ENCODE measurements around the gene CHCHD3. TPM values are rescaled to one million over a fixed set of nuclear protein-coding genes. Genes with fewer than 3 reads are reported as not detected.

Gene CHCHD3
- total RNA-seq, 1 donor from 2014 or later = 142 TPM

DNA sequence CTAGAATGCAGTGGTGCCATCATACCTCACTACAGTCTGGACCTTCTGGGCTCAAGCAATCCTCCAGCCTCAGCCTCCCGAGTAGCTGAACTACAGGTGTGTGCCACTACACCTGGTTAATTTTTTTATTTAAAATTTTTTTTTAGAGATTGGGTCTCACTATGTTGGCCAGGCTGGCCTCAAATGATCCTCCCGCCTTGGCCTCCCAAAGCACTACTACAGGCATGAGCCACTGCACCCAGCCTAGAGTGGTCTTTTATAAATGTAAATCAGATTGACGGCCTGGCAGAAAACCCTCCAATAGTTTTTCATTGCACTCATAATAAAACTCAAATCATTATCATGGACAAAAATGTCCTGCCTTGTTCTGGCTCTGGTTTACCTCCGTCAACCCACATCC is 303.9 kb downstream of the CHCHD3 start:
- DNase-seq (ENCODE audit: low spot score) = no peak
- Histone ChIP-seq H3K27me3 (no peaks in the 10 kb centered on the region), H3K9me3 (ENCODE audit: low read depth) (no peaks in the 10 kb centered on the region), H2AFZ (replicated peaks) (no peak overlapping the region), H3K4me2 (no peak overlapping the region), H3K4me3 (no peak overlapping the region), H3K9ac (no peak overlapping the region), H3F3A (ENCODE audit: low read depth) (no peaks in the 10 kb centered on the region), H3K4me1 (peaks cover 20% of the 10 kb centered on the region), H4K20me1 (ENCODE audit: low read depth) (no peaks in the 10 kb centered on the region), H3K36me3 (no peaks in the 10 kb centered on the region), H3K79me2 (ENCODE audit: low read depth) (no peaks in the 10 kb centered on the region), H3K27ac (no peak overlapping the region)
- Mint-ChIP-seq H3K9me3 (peaks cover 2% of the 10 kb centered on the region), H3K36me3 (no peaks in the 10 kb centered on the region), H3K27me3 (ENCODE audit: insufficient read depth, low read depth) (no peaks in the 10 kb centered on the region), H3K4me3 (no peak overlapping the region), H3K4me1 (peaks cover 10% of the 10 kb centered on the region), H3K27ac (no peak overlapping the region)
- no peak for TF ChIP-seq EZH2 (IDR thresholded peaks at IDR 0.05)
- TF ChIP-seq, protein P1, sequence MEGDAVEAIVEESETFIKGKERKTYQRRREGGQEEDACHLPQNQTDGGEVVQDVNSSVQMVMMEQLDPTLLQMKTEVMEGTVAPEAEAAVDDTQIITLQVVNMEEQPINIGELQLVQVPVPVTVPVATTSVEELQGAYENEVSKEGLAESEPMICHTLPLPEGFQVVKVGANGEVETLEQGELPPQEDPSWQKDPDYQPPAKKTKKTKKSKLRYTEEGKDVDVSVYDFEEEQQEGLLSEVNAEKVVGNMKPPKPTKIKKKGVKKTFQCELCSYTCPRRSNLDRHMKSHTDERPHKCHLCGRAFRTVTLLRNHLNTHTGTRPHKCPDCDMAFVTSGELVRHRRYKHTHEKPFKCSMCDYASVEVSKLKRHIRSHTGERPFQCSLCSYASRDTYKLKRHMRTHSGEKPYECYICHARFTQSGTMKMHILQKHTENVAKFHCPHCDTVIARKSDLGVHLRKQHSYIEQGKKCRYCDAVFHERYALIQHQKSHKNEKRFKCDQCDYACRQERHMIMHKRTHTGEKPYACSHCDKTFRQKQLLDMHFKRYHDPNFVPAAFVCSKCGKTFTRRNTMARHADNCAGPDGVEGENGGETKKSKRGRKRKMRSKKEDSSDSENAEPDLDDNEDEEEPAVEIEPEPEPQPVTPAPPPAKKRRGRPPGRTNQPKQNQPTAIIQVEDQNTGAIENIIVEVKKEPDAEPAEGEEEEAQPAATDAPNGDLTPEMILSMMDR (IDR thresholded peaks at IDR 0.05) = no peak
- TF ChIP-seq EZH2phosphoT487 (IDR thresholded peaks at IDR 0.05) = no peak

GRCh38 chr7:132777414-132777813 is 304.5 kb downstream of the CHCHD3 start:
- Mint-ChIP-seq H3K4me1 (peaks cover 10% of the 10 kb centered on the region), H3K4me3 (no peak overlapping the region), H3K36me3 (no peaks in the 10 kb centered on the region), H3K9me3 (peaks cover 2% of the 10 kb centered on the region), H3K27ac (no peak overlapping the region), H3K27me3 (ENCODE audit: insufficient read depth, low read depth) (no peaks in the 10 kb centered on the region)
- TF ChIP-seq, protein P1 (IDR thresholded peaks at IDR 0.05) = no peak
- TF ChIP-seq EZH2phosphoT487 (IDR thresholded peaks at IDR 0.05) (no peak), EZH2 (IDR thresholded peaks at IDR 0.05) (no peak)
- Histone ChIP-seq H4K20me1 (ENCODE audit: low read depth) (no peaks in the 10 kb centered on the region), H3K4me3 (no peak overlapping the region), H3F3A (ENCODE audit: low read depth) (no peaks in the 10 kb centered on the region), H3K27me3 (no peaks in the 10 kb centered on the region), H3K79me2 (ENCODE audit: low read depth) (no peaks in the 10 kb centered on the region), H3K9me3 (ENCODE audit: low read depth) (no peaks in the 10 kb centered on the region), H3K27ac (no peak overlapping the region), H3K4me2 (no peak overlapping the region), H3K9ac (no peak overlapping the region), H3K36me3 (no peaks in the 10 kb centered on the region), H2AFZ (replicated peaks) (no peak overlapping the region), H3K4me1 (peaks cover 15% of the 10 kb centered on the region)
- no peak for DNase-seq (ENCODE audit: low spot score)

DNA sequence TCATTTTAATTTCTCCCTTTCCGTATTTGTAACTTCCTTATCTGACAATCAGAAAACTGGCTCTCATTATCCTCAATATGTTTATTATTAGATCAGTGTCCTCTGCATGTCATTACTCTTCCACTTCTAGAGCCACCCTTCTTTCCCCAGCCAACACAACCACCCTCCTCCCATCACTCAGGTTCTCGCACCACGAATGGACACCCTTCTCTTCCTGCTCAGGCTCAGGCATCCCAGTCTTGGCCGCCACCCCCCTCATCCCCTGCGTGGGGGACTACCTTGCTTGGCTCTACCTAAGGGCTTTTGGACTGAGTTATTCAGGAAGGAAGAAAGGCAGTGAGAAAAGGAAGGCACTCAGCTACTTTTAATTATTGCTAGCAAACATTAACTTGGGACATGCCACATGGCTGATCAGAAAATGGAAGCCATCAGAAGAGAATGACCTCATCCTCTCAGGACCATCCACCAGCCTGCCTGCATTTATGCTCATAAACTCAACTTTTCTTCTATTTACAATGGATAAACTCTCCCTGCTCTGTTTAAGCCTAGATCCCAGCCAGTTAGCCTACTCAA is 305.8 kb downstream of the CHCHD3 start:
- Mint-ChIP-seq H3K9me3 (peaks cover 2% of the 10 kb centered on the region), H3K27ac (no peak overlapping the region), H3K27me3 (ENCODE audit: insufficient read depth, low read depth) (peaks cover 4% of the 10 kb centered on the region), H3K4me1 (peaks cover 7% of the 10 kb centered on the region), H3K4me3 (no peak overlapping the region), H3K36me3 (no peaks in the 10 kb centered on the region)
- peaks cover 9% of the 10 kb centered on the region for H3K4me1 ChIP-seq
- TF ChIP-seq EZH2phosphoT487 (IDR thresholded peaks at IDR 0.05) = no peak
- no peak for TF ChIP-seq EZH2 (IDR thresholded peaks at IDR 0.05)
- TF ChIP-seq, protein P1 (IDR thresholded peaks at IDR 0.05) = no peak
- H3K9ac ChIP-seq = no peak overlapping the region
- H3K27me3 ChIP-seq = no peaks in the 10 kb centered on the region
- no peaks in the 10 kb centered on the region for H3K79me2 ChIP-seq (ENCODE audit: low read depth)
- no peak overlapping the region for H2AFZ ChIP-seq (replicated peaks)
- no peaks in the 10 kb centered on the region for H3F3A ChIP-seq (ENCODE audit: low read depth)
- no peak overlapping the region for H3K27ac ChIP-seq
- no peaks in the 10 kb centered on the region for H3K36me3 ChIP-seq
- no peaks in the 10 kb centered on the region for H4K20me1 ChIP-seq (ENCODE audit: low read depth)
- no peak for DNase-seq (ENCODE audit: low spot score)
- H3K4me3 ChIP-seq = no peak overlapping the region
- H3K9me3 ChIP-seq (ENCODE audit: low read depth) = no peaks in the 10 kb centered on the region
- no peak overlapping the region for H3K4me2 ChIP-seq
